ENCODE data around the gene MYO7B. TPM values are rescaled to one million over a fixed set of nuclear protein-coding genes. Genes with fewer than 3 reads are reported as not detected.

The MYO7B gene
- total RNA-seq, 2 donors from 2014 or later: not detected

Other genes with a start within 250 kb of the MYO7B start
- 100 to 1,000 TPM in 1 of 2 donors, 10 to 100 TPM in 1; 73.5 to 102 TPM for gene ERCC3, start 241.5 kb upstream of the MYO7B start, total RNA-seq
- 10 to 100 TPM; 59.0 to 64.6 TPM for gene MAP3K2, start 147.7 kb upstream of the MYO7B start, total RNA-seq
- not detected for gene PROC, start 117.3 kb upstream of the MYO7B start, total RNA-seq
- 10 to 100 TPM; 45.3 to 49.5 TPM for gene IWS1, start 9.2 kb upstream of the MYO7B start, total RNA-seq
- not detected for gene GPR17, start 110.5 kb downstream of the MYO7B start, total RNA-seq
- not detected for gene LIMS2, start 139.8 kb downstream of the MYO7B start, total RNA-seq
- 1 to 10 TPM; 5.2 to 5.9 TPM for gene SFT2D3, start 165.8 kb downstream of the MYO7B start, total RNA-seq